ENCODE results near the gene APLP2. TPM values are rescaled to one million over a fixed set of nuclear protein-coding genes. Genes with fewer than 3 reads are reported as not detected.

APLP2 gene
- total RNA-seq, 1 experiment from 2014 or later: 2,076 TPM

- Histone ChIP-seq H3K27me3 (replicated peaks; ENCODE audit: control insufficient read depth, insufficient read depth, low read length) (no peaks in the 10 kb centered on the region), H3K4me1 (peaks cover 7% of the 10 kb centered on the region; the same call in 1 of the 2 replicates), H3K36me3 (ENCODE audit: control insufficient read depth, insufficient read depth, low read length) (peaks cover 2% of the 10 kb centered on the region; the same call in 1 of the 2 replicates), H3K9me3 (no peaks in the 10 kb centered on the region), H3K4me3 (ENCODE audit: low read depth, low read length) (no peak overlapping the region)
- CTCF ChIA-PET: interaction anchor here (0.6 to 1.3 kb wide), 2 partner anchors 18 to 112 kb away, joined by 7 to 9 read pairs; partner anchors contain the start of gene PRDM10
- peaks cover 100% of the 10 kb centered on the region for H3K36me3 Mint-ChIP-seq (ENCODE audit: insufficient read depth, unreplicated experiment)
- no peaks in the 10 kb centered on the region for H3K27me3 Mint-ChIP-seq (ENCODE audit: insufficient read depth, unreplicated experiment)
- intact Hi-C loops (cut with micrococcal nuclease; ENCODE audit: unreplicated experiment): no loop called here
- peak in 1 of 2 experiments; percentile 45 for DNase-seq
- no peaks in the 10 kb centered on the region for H3K9me3 Mint-ChIP-seq (ENCODE audit: unreplicated experiment)
- no peak overlapping the region for H3K4me3 Mint-ChIP-seq (ENCODE audit: unreplicated experiment)
- TF ChIP-seq CTCF (IDR thresholded peaks at IDR 0.05; ENCODE audit: insufficient read depth in 1 of 2, low read depth in 1 of 2, low read length in 1 of 2, severe bottlenecking in 1 of 2, unreplicated experiment in 1 of 2): no peak
- POLR2A ChIA-PET: no interaction called here
- H3K4me1 Mint-ChIP-seq (ENCODE audit: low read depth, unreplicated experiment): peaks cover 25% of the 10 kb centered on the region
- BruUV-seq (replicated peaks): no TSS peak
- no peak overlapping the region for H3K27ac Mint-ChIP-seq (ENCODE audit: unreplicated experiment)
Measured at GRCh38 chr11:130114281-130114680, 44.6 kb downstream of the APLP2 start.

GRCh38 chr11:130114726-130115125, 45.0 kb downstream of the APLP2 start:
- POLR2A ChIA-PET: no interaction called here
- BruUV-seq (replicated peaks): no TSS peak
- H3K4me3 ChIP-seq (ENCODE audit: low read depth, low read length): no peak overlapping the region
- Mint-ChIP-seq H3K4me1 (ENCODE audit: low read depth, unreplicated experiment) (peaks cover 29% of the 10 kb centered on the region), H3K4me3 (ENCODE audit: unreplicated experiment) (no peak overlapping the region), H3K36me3 (ENCODE audit: insufficient read depth, unreplicated experiment) (peaks cover 100% of the 10 kb centered on the region), H3K27ac (ENCODE audit: unreplicated experiment) (no peak overlapping the region), H3K9me3 (ENCODE audit: unreplicated experiment) (no peaks in the 10 kb centered on the region), H3K27me3 (ENCODE audit: insufficient read depth, unreplicated experiment) (no peaks in the 10 kb centered on the region)
- intact Hi-C loops (cut with micrococcal nuclease; ENCODE audit: unreplicated experiment): no loop called here
- DNase-seq: no peak
- H3K36me3 ChIP-seq (ENCODE audit: control insufficient read depth, insufficient read depth, low read length): peaks cover 2% of the 10 kb centered on the region; the same call in 1 of the 2 replicates
- H3K27me3 ChIP-seq (replicated peaks; ENCODE audit: control insufficient read depth, insufficient read depth, low read length): no peaks in the 10 kb centered on the region
- CTCF ChIA-PET: interaction anchor here (0.6 to 1.3 kb wide), 2 partner anchors 18 to 112 kb away, joined by 7 to 9 read pairs; partner anchors contain the start of gene PRDM10
- H3K9me3 ChIP-seq: no peaks in the 10 kb centered on the region
- peaks cover 11% of the 10 kb centered on the region; the same call in 1 of the 2 replicates for H3K4me1 ChIP-seq
- no peak for TF ChIP-seq CTCF (IDR thresholded peaks at IDR 0.05; ENCODE audit: insufficient read depth in 1 of 2, low read depth in 1 of 2, low read length in 1 of 2, severe bottlenecking in 1 of 2, unreplicated experiment in 1 of 2)

- Mint-ChIP-seq H3K4me3 (ENCODE audit: unreplicated experiment) (no peak overlapping the region), H3K27me3 (ENCODE audit: insufficient read depth, unreplicated experiment) (no peaks in the 10 kb centered on the region), H3K4me1 (ENCODE audit: low read depth, unreplicated experiment) (peaks cover 34% of the 10 kb centered on the region), H3K9me3 (ENCODE audit: unreplicated experiment) (no peaks in the 10 kb centered on the region), H3K27ac (ENCODE audit: unreplicated experiment) (no peak overlapping the region), H3K36me3 (ENCODE audit: insufficient read depth, unreplicated experiment) (peaks cover 100% of the 10 kb centered on the region)
- Histone ChIP-seq H3K27me3 (replicated peaks; ENCODE audit: control insufficient read depth, insufficient read depth, low read length) (no peaks in the 10 kb centered on the region), H3K36me3 (ENCODE audit: control insufficient read depth, insufficient read depth, low read length) (peaks cover 2% of the 10 kb centered on the region; the same call in 1 of the 2 replicates), H3K9me3 (no peaks in the 10 kb centered on the region), H3K4me1 (peaks cover 13% of the 10 kb centered on the region; the same call in 1 of the 2 replicates), H3K4me3 (ENCODE audit: low read depth, low read length) (no peak overlapping the region)
- ChIA-PET POLR2A (no interaction called here), CTCF (interaction anchor here (0.7 kb wide), 1 partner anchor 17 kb away, joined by 4 read pairs; no protein-coding TSS in a partner anchor)
- DNase-seq: no peak
- no peak for TF ChIP-seq CTCF (IDR thresholded peaks at IDR 0.05; ENCODE audit: insufficient read depth in 1 of 2, low read depth in 1 of 2, low read length in 1 of 2, severe bottlenecking in 1 of 2, unreplicated experiment in 1 of 2)
- intact Hi-C loops (cut with micrococcal nuclease; ENCODE audit: unreplicated experiment): no loop called here
- no TSS peak for BruUV-seq (replicated peaks)
Measured at GRCh38 chr11:130115218-130115617, 45.5 kb downstream of the APLP2 start.
